Stomach (tissue), 4 donors: Measurements from ENCODE around the gene VAMP1.

Source experiments
- EP300 ChIP-seq: sonication (generic); formaldehyde crosslinking; IDR thresholded peaks from one replicate; pipeline ENCODE4 v1.6.1; 2017; ENCODE audit warnings: antibody characterized with exemption
- POLR2A ChIP-seq, 4 donors: fragments of 450-650 bp; IDR thresholded peaks; one replicate each; pipeline ENCODE4 v1.6.1; 2016; ENCODE audit warnings: antibody characterized with exemption in 4 of 4, control low read depth in 2 of 4, mild to moderate bottlenecking in 1 of 4, moderate library complexity in 1 of 4
- POLR2AphosphoS5 ChIP-seq, 3 donors: sonication (generic); formaldehyde crosslinking; IDR thresholded peaks; one replicate each; pipeline ENCODE4 v1.6.1; 2016; ENCODE audit warnings: antibody characterized with exemption in 3 of 3
- TF ChIP-seq, protein P1 (sequence below), 7 experiments: fragments of 450-650 bp in 4 of 7; fragments of 200-600 bp in 3 of 7; sonication (generic) in 3 of 7; IDR thresholded peaks; one replicate each; pipeline ENCODE4 v1.5.1; 2016 to 2019; ENCODE audit warnings: antibody characterized with exemption in 7 of 7, control low read depth in 2 of 7, mild to moderate bottlenecking in 1 of 7

GRCh38 chr12:6440391-6440790 is 30.1 kb downstream of the VAMP1 start:
- TF ChIP-seq, protein P1, sequence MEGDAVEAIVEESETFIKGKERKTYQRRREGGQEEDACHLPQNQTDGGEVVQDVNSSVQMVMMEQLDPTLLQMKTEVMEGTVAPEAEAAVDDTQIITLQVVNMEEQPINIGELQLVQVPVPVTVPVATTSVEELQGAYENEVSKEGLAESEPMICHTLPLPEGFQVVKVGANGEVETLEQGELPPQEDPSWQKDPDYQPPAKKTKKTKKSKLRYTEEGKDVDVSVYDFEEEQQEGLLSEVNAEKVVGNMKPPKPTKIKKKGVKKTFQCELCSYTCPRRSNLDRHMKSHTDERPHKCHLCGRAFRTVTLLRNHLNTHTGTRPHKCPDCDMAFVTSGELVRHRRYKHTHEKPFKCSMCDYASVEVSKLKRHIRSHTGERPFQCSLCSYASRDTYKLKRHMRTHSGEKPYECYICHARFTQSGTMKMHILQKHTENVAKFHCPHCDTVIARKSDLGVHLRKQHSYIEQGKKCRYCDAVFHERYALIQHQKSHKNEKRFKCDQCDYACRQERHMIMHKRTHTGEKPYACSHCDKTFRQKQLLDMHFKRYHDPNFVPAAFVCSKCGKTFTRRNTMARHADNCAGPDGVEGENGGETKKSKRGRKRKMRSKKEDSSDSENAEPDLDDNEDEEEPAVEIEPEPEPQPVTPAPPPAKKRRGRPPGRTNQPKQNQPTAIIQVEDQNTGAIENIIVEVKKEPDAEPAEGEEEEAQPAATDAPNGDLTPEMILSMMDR (IDR thresholded peaks at IDR 0.05): no peak
- TF ChIP-seq POLR2A (IDR thresholded peaks at IDR 0.05) (no peak), EP300 (no peak), POLR2AphosphoS5 (IDR thresholded peaks at IDR 0.05) (no peak)
